Measurements from ENCODE around the gene RTP1.

DNA sequence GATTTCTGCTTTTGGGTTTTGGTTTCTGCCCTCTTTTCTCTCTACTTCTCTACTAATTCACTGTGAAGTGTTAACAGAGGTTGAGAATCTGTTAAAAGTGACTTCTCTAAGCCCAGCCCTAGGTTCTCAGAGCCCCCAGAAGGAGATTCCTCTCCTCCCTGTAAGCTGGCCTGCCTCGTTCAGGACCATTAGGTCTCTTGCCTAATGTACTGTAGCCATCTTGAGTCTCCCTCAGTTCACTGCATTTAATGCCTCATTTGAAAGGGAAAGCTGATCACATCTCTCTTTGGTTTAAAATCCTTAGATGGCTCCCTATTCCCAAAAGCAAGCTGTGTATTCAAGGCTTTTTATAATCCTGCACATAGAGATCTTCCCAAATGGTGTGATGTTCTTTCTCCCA lies 16.3 kb downstream of the RTP1 start:
- TF ChIP-seq, protein P1, sequence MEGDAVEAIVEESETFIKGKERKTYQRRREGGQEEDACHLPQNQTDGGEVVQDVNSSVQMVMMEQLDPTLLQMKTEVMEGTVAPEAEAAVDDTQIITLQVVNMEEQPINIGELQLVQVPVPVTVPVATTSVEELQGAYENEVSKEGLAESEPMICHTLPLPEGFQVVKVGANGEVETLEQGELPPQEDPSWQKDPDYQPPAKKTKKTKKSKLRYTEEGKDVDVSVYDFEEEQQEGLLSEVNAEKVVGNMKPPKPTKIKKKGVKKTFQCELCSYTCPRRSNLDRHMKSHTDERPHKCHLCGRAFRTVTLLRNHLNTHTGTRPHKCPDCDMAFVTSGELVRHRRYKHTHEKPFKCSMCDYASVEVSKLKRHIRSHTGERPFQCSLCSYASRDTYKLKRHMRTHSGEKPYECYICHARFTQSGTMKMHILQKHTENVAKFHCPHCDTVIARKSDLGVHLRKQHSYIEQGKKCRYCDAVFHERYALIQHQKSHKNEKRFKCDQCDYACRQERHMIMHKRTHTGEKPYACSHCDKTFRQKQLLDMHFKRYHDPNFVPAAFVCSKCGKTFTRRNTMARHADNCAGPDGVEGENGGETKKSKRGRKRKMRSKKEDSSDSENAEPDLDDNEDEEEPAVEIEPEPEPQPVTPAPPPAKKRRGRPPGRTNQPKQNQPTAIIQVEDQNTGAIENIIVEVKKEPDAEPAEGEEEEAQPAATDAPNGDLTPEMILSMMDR (IDR thresholded peaks at IDR 0.05) = no peak
- TF ChIP-seq ZFX (IDR thresholded peaks at IDR 0.05; ENCODE audit: borderline replicate concordance) = no peak
